Cardiac fibroblast (primary cell): ENCODE results near the gene CNOT4.

Source experiments
- DNase-seq, 2 donors: peaks; one replicate each; pipeline versions ENCODE4 v3.0.0 to v3.0.0-alpha.2; 2010; ENCODE audit warnings: low read depth in 2 of 2
- H3K4me3 ChIP-seq, 2 donors: replicated peaks in 1 of 2; 1 replicate in 1 of 2; 2 replicates in 1 of 2; pipeline ENCODE4 v1.5.1; 2011; ENCODE audit warnings: low read depth in 2 of 2, low read length in 2 of 2, mild to moderate bottlenecking in 2 of 2, moderate library complexity in 1 of 2
- TF ChIP-seq, protein P1 (sequence below): IDR thresholded peaks from one replicate; pipeline ENCODE4 v1.5.1; 2011; ENCODE audit warnings: low read depth, mild to moderate bottlenecking, low read length, inconsistent platforms

CNOT4 gene, protein sequence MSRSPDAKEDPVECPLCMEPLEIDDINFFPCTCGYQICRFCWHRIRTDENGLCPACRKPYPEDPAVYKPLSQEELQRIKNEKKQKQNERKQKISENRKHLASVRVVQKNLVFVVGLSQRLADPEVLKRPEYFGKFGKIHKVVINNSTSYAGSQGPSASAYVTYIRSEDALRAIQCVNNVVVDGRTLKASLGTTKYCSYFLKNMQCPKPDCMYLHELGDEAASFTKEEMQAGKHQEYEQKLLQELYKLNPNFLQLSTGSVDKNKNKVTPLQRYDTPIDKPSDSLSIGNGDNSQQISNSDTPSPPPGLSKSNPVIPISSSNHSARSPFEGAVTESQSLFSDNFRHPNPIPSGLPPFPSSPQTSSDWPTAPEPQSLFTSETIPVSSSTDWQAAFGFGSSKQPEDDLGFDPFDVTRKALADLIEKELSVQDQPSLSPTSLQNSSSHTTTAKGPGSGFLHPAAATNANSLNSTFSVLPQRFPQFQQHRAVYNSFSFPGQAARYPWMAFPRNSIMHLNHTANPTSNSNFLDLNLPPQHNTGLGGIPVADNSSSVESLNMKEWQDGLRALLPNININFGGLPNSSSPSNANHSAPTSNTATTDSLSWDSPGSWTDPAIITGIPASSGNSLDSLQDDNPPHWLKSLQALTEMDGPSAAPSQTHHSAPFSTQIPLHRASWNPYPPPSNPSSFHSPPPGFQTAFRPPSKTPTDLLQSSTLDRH

DNA sequence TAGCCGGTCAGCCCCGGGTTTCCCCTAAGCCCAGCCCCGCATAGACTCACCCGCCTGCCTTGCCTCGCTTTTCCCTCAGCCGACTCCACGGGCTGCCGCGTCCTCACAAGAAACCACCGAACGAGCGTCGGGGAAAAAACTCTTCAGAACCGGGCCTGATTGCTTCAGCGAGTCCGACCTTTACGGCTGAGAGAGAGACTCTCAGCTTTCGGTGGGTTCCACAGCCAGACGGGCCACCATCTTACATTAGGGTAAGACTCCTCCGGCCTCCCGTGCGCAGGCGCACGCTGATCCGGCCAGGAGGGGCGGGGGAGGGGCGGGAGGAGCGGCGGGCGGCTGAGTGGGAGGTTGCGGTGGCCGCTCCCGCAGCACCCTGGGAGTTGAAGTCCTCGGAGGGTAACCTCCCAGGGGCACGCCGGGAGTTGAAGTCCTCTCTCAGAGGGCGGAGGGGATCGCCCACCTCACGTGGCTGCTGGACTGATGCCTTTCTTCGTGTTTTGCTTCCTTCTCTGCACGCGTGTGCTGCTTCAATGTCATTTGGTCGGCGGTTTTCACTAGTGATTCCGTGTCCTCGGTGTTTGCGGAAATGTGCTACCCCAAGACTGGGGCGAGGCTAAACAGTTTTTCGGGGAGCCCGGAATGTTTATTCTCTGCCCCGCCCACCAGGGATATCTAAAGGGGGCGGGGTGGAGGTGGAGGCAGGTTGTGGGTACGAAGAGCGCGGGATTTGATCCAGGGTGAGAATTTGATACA is at the start of gene CNOT4:
Gene CNOT4 (minus strand): TSS at position 264 of the 753 bp plus-strand sequence. CDS start 71,771 bp downstream, outside the sequence.
- peak; percentile 96 to 98 for DNase-seq
- peak within 1 kb of the TSS; percentile 80 to 95 for H3K4me3 ChIP-seq
- TF ChIP-seq, protein P1, sequence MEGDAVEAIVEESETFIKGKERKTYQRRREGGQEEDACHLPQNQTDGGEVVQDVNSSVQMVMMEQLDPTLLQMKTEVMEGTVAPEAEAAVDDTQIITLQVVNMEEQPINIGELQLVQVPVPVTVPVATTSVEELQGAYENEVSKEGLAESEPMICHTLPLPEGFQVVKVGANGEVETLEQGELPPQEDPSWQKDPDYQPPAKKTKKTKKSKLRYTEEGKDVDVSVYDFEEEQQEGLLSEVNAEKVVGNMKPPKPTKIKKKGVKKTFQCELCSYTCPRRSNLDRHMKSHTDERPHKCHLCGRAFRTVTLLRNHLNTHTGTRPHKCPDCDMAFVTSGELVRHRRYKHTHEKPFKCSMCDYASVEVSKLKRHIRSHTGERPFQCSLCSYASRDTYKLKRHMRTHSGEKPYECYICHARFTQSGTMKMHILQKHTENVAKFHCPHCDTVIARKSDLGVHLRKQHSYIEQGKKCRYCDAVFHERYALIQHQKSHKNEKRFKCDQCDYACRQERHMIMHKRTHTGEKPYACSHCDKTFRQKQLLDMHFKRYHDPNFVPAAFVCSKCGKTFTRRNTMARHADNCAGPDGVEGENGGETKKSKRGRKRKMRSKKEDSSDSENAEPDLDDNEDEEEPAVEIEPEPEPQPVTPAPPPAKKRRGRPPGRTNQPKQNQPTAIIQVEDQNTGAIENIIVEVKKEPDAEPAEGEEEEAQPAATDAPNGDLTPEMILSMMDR, result no peak

DNA sequence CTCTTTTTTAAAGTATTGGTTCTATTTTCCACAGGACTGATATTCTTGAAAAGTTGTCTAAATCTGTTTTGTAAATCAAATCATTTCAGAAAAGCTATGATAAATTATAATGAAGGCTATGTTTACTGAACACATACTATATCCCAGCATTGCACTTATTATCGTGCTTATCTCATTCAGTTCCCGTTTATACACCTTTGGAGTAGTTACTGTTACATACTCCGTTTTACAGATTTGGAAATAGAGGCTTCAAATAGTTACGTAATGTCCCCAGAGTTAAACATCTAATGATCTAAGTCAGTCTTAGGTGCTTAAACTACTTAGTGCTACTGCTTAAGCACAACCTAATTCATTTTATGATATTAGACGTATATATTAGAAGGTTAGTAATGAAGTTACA is 49.0 kb upstream of the CNOT4 start:
- peak overlapping the region; percentile 97 to 98 for H3K4me3 ChIP-seq
- no peak for DNase-seq
- TF ChIP-seq, protein P1, result no peak

DNA sequence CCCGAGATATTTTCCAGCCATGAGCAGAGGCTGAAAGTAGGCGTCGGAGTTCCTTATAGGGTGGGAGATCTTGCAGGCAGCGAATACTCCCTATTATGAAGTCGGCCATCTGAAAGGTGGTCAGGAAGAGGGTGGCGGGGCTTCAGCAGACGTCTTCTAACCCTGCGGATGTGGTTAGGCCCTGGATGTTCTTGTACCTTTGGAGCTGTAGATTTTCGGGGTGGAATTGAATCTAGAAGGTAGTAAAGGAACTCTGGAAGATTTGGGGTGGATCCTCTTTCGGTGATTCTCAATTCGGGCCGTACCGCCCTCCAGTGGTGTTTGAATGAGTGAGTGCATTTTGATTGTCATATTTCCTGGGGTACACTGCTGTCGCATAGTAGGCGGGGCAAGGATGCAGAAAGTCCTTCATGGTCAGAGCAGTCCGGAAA is 48.5 kb upstream of the CNOT4 start:
- DNase-seq, result peak; percentile 59 to 72
- TF ChIP-seq, protein P1, result peak; percentile 58
- peak overlapping the region; percentile 97 to 98 for H3K4me3 ChIP-seq

DNA sequence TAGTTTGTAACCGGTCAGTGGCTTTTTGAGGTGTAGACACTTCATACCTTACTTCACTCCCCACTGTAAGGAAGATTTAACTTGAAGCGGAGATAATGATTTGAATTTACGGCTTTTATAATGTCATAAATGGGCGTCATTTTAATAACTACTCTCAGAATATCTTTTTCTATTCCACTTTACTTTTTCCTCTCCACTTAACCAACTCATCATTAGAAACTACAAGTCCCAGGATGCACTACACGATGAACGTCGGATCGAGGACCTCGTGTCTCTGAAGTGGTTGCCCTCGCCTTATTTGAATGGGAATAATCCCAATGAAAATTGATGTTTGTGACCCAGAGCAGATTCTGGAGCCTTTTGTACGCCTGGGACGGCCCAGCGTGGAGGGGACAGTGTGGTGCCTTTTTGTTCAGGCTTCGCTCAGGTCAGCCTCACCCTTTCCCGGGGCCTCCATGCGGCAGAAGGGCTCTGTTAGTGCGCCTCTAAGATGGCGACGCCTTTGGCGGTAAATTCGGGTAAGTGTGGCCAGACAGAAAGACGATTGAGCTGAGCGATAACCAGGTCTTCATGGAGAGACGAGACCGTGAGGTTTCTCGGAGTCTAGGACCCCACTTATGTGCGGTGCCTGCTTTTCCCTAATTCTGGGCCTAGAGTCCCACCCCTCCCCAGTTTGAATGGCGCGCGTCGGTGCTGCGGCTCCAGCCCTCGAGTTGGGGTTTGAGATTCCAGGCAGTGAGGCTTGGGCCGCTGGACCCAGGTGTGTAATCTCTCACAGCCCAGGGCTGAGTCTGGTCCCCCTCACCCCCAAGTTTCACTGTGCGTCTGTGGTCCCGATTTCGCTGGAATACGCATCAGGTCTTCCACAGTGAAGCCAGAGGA is 47.8 kb upstream of the CNOT4 start, which contains the start of gene NUP205:
Gene NUP205 (plus strand): TSS at position 463 of the 882 bp plus-strand sequence. CDS start 28 bp downstream, at position 491.
- peak within 1 kb of the TSS; percentile 97 to 98 for H3K4me3 ChIP-seq
- peak; percentile 87 to 93 for DNase-seq
- TF ChIP-seq, protein P1, result no peak

DNA sequence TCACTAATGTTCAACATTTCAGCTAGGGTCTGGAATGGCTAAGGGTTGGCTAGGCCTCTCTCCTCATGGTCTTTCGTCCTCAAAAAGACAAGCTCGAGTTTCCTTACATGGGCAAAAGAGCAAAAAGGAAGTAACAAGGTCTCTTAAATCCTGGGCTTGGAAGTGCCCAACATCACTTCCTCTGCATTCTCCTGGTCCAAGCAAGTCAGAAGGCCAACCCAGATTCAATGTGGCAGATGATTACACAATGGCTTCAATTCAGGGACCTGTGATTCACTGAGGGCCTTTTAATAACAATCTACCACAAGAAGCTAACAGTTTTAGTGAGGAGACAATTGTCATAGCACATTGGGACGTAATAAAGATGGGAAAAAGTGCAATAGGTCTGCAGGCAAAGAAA is 43.4 kb upstream of the CNOT4 start:
- H3K4me3 ChIP-seq, result no peak overlapping the region

More for the DNA sequence above, 43.4 kb upstream of the CNOT4 start:
- TF ChIP-seq, protein P1, result no peak
- DNase-seq, result no peak
